ENCODE measurements around the gene FSCN2.

Gene FSCN2

GRCh38 chr17:81512562-81513371 is 15.4 kb upstream of the FSCN2 start, which contains the start of gene ACTG1:
TSS of gene ACTG1 (minus strand) at chr17:81512799. CDS start at chr17:81512354, 445 bp downstream.
- peak; percentile 93 to 94 for DNase-seq

DNA sequence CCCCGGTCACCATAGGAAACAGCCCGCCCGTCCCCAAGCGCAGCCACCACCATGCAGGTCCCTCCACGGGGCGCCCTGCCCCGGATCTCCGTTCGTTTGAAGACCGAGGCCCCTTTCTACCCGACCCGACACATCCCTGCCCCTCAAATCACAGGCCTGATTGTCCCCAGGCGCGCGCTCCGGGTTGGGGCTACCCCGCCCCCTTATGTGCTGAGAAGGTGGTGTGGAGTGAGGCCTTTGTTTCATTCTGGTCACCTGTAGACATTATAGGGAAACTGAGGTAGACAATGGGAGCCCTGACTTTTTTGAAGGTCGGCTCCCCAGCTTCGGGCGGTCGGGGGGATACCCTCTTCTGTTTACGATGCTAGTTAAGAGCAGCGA is 14.8 kb upstream of the FSCN2 start:
- peak; percentile 76 to 85 for DNase-seq

DNA sequence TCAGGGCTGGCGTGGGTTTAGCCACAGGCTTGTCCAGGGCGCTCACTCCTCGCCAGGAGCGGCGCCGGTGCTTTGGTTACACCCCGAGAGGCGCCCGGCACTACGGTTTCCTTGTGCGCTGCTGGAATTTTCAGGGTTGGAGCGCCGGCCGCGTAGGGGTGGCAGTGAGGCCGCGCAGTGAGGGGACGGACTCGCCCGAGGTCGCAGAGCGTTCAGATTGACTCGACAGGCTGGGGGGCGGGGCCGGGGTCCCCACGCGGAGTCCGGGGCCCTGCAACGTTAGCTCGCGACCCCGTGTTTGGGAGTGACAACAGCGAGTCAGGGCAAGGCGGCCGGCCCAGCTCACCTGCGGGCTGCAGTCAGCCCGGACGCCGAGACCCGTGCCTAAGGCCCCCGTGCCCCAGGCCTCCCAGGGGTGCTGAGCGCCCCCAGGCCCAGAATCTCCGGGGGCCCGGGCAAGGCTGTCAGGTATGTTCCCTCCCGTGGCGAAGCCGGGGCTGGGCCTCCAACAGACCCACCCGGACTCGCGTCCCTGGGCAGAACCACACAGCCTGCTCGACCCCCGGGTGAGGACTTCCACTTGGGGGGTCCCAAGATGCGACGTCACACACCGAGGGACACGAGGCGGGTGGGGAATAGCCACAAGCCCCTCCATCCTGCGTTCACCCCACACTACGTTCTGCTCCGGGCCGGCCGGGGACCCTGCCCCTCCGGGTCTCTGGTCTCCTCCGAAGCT is 14.3 kb upstream of the FSCN2 start:
- peak; percentile 67 to 68 for DNase-seq

- DNase-seq = no peak
Measured at GRCh38 chr17:81514489-81514738, 13.8 kb upstream of the FSCN2 start.

GRCh38 chr17:81514739-81515529 is 13.2 kb upstream of the FSCN2 start:
- DNase-seq = peak; percentile 82 to 85

DNA sequence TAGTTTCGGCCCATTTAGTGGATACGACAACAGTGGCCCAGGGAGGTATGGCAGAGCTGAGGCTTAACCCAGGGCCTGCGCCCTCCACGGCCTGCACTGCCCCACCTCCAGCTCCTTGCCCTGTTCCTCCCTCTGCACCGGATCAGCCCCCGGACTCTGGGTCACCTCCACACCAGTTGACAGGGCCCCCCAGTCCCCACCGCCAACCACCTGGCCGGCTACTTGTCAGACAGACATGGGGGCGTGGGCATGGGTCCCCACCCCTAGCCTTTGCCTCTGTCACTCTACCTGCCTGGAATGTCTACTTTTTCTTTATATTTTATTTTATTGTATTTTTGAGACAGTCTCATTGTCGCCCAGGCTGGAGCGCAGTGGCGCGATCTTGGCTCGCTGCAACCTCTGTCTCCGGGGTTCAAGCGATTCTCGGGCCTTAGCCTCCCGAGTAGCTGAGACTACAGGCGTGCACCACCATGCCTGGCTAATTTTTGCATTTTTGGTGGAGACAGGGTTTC is 12.6 kb upstream of the FSCN2 start:
- no peak for DNase-seq

DNA sequence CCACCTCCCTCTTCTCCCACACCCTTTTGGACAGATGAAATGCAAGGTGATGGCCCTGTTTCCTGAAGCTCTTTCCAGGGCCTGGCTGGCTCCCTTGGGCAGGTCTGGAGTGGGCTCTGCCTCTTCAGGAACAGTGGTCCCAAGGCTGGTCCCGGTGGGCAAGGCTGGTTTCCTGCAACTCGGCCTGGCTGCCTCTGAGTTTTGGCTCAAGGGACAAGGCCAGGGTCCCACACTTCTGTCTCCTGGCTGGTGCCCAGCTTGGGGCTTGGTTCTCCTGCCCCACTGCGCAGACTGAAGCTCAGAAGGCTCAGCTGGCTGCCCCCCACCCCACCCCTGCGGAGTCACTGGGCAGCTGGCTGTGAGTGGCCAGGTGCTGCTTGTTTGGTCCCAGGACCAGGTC is 11.7 kb upstream of the FSCN2 start:
- no peak for DNase-seq

DNA sequence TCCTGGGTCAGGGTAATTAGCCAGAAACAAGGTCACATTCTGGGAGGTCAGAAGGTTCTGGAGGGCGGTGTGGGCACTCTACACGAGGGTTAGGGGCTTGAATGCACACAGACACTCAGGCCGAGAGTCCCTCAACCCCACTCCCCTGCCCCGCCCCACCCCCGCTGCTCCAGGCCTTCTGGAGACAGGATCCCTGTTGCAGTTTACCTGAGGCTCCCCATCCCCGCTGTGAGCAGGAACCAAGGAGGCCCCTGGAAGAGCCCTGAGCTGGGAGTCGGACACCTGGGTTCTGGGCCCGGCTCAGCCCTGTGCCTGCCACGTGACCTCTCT is 11.2 kb upstream of the FSCN2 start:
- DNase-seq = no peak

- DNase-seq = no peak
Measured at GRCh38 chr17:81517339-81518112, 10.7 kb upstream of the FSCN2 start.

GRCh38 chr17:81518113-81518784 is 9.9 kb upstream of the FSCN2 start:
- no peak for DNase-seq

DNA sequence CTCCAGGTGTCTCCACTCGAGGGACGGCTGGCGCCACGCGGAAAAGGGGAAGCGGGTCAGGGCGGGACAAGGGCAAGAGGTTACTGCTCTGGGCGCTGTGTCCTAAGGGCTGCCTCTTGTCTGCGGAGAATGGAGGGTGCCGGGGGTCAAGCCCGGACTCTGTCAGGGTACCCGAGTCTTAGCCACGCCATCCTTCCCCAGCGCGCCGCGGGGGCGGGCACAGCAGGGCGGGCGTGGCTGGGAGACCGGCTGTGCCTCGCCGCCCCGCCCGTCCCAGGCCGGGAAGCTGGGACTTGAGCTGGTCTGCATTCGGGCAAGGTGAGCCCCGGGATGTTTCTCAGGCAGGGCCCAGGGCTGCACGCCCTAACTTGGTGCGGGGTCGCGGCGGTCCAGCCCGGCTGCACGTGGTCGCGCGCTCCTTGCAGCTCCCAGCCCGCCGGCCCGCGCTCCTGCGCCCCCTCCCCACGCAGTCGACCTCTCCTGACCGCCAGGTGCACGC is 9.3 kb upstream of the FSCN2 start:
- DNase-seq = no peak

GRCh38 chr17:81519284-81520020 is 8.7 kb upstream of the FSCN2 start:
- DNase-seq = no peak

GRCh38 chr17:81520021-81520901 is 7.9 kb upstream of the FSCN2 start:
- DNase-seq = no peak

DNA sequence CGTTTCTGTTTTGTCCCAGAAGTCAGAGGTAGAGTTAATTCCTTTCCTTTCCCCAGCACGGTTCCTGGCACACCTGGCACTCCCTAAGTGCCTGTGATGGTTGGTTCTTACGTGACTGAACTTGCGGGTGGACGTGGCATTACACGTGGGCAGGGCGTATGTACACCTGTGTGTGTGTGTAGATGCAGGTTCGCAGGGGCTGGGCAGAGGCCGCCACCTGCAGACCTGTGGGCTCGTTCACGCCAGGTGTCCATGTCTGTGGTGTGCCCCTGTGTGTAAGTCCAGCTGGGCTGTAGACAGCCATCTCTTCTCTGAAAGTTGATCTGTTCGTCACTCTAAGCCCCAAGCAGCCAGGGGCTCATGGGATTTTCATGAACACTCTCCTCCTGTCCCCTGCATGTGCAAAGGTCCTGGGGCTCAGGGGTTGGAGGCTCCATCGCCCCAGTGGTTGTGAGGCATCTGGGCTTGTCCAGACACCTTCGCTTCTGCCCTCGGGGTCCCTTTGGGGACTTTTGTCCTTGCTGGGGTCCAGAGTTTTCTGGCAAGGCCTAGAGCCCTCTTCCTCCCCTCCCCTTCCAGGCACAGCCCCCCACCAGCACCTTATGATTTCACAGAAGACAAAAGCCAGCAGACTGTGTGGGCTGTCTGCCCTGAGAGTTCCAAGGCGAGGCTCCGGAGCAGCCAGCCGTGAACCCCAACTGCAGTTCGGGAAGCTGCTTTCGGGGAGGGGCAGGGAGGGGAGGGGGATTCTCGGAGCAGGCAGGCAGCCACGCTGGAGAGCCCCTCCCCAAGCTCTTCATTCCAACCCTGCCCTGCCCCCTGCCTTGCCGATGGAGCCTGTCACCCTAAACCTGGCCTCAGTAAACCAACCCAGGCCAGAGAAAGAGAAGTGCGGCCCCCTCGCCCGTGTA is 5.4 kb upstream of the FSCN2 start:
- peak; percentile 78 to 89 for DNase-seq

DNA sequence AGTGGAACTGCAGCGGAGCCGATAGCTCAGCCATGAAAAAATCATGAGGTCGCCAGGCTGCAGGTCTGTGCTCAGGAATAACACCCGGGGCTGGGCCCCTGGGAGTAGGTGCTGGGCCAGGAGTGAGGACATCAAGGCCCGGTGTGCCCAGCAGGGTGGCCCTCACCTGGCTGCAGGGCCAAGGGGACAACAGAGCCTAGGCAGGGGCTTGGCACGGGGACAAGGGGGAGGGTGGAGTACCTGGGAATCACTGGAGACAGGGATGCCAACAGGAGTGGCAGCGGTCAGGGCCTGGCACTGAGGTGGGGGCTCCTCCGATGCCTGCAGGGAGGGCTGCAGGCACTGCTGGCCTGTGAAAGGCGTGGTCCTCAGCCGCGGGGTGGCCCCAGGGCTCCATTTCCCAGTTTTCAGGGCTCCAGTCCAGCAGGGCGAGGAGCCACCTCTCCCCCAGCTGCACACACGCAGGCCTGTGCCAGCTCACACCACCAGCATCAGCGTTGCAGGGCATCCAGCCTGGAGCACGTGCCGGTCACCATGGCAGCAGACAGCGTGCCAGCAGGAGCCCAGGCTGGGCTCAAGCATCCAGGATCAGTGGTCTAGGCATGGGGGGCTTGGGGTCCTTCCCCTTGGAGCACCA is 4.7 kb upstream of the FSCN2 start:
- no peak for DNase-seq

DNA sequence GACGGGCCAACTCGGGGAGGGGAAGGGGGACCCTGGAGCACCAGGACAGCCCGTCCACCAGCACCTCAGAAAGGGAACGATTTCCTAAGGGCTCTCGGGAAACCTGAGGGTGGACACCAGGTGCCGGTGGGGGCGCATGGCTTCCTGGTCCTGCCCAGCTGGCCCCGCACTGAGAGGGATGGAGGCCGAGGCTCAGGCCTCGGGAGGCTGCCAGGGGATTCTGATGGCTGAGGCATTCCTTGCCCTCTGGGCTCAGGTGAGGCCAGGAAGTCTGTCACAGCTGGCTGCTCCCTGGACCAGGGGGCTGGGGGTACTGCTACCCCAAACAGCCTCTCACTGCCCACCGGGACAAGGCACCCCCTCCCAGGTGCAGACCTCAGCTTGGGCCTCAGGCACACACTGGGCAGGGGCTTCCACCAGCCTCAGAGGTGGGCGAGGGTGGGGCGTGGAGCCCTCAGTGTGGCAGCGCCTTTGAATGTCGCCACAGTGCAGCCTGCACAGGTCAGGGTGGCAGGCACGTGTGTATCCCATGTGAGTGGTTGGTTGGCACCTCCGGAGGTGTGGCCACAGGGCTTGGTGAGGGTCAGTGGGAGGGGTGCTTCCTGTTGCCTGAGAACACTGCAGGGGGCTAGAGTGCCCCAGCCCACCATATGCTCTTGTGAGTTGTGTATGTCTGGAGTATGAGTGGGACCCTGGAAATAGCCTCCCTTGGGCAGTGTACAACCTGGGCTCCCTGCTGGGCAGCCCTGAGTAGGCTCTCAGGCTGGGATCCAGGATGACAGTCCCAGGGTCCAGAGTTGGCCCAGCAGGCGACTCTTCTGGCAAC is 3.9 kb upstream of the FSCN2 start:
- DNase-seq = no peak

DNA sequence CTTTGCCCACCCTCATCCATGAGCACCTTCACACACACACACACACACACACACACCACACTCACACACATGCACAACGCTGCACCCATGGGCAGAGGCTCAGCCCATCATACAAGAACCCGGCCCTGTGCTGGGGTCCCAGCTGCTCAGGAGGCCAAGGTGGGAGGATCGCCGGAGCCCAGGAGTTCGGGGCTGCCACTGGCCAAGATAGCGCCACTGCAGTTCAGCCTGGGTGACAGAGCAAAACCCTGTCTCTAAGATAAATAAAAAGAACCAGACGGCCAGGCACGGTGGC is 3.4 kb upstream of the FSCN2 start:
- no peak for DNase-seq

Data from Kasumi-1 (cell line).